ENCODE results near the gene RAD51B.
"Not testable (repeated sequence)": the region's sequence is repeated elsewhere in the genome, so short reads cannot be mapped to it uniquely, and the experiment has no call there.

RAD51B gene

GRCh38 chr14:68686205-68686465 lies 866.6 kb downstream of the RAD51B start:
- DNase-seq: no peak

- no peak for DNase-seq
Observed at GRCh38 chr14:68686724-68687123, 867.1 kb downstream of the RAD51B start.

DNA sequence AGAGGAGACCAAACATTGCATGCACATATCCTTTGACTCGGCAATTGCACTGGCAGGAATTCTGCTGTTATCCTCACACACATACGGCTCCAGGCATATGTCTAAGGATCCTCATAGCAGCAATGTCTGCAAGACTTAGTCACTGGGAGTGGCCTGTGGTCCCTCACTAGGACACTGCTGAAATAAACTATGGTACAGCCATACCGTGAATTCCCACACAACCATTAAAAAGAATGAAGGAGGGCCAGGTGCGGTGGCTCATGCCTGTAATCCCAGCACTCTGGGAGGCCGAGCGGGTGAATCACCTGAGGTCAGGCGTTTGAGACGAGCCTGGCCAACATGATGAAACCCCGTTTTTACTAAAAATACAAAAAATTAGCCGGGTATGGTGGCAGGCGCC lies 868.2 kb downstream of the RAD51B start:
- no peak for DNase-seq

GRCh38 chr14:68688872-68689371 lies 869.3 kb downstream of the RAD51B start:
- no peak for DNase-seq

- no peak for DNase-seq
Observed at GRCh38 chr14:68689511-68689910, 869.9 kb downstream of the RAD51B start.

DNA sequence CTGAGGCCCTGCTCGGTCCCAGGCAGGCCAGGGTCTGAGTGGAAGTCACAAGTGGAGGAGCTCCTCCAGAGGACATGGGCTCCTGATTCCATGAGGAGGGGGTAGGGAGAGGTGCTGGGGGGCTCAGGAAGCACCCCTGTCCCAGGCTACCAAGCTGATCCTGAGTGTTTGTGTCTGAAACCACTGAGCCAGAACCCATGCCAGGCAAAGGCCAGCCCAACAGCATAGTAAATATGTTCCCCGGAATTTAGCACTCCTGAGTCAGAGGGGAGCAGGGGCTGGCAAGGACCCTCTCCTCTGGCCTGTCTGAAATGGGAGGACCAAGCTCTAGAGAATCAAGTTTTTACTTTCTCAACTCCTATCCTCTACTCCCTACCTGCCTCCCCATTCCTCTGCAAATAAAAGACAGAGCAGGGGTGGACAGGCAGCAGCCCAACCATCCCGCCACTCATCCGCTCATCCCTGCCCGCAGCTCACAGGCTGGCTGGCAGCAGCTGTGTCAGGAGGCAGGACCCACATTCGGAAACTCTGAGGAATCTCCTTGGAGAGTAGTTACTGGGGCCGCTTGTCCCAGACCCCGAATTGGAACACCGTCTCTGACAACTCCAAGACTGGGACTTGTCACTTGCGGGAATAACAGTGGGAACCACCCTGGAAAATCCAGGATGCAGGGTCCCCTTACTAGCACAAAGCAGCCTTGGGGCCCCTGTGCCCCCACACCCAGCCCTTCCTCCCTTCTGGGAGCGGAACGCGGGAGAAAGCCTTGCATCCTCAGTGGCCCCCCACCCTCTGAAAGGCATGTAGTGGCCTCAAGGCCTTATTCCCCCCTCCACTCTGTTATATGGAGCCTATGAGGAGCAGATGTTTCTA lies 870.7 kb downstream of the RAD51B start:
- no peak for DNase-seq

DNA sequence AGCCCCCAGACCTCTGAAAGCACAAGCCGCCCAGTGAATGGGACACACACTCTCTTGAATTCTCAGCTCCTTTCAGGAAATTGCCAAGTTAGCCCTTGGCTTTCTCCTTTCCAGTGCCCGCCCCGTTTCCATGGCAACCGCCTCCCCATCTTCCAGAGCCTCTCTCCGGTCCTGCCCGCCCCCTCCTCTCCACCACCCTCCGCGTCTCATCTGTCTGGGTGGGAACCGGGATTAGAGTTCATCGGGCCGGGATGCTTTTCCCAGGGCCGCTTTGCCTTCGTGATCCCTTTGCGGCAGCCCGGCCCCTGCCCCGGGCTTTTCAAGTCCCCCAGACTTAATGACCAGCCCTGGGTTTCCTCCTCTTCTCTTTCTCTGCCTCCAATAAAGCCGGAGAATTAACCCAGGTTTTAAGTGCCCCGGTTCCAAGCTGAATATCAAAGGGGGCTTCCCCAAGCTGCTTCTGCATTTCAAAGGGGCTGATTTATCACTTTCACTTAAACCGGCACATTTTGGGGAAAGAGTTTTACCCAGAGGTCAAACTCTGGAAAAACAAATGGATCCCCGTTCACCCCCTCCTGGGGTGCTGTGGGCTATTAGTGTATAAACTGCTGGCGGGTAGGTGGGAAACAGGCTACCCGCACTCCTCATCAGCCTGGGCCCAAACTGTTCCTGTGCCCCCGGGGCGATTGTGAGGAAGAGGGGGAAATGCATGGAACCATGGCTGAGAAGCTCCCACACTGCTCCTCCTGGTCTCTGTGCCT lies 871.6 kb downstream of the RAD51B start:
- no peak for DNase-seq

- DNase-seq: no peak
Observed at GRCh38 chr14:68691792-68692118, 872.2 kb downstream of the RAD51B start.

DNA sequence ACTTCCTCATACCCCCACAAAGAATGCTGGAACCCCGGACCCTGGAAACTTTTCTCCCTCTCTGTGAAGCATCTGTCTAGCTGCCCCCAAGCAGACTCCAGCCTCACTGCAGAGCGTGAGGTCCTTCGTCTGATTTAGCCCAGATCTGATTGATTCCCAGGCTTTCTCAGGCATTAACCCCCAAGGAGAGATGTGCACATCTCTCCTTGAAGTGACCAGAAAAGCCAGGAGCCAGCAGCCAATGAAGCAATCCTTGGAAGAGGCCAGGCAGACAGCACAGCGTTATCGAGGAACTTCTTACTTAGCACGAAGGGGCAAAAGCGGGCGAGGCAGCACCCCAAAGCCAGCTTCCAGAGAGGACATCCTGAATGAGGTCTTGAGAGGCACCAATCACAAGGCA lies 872.6 kb downstream of the RAD51B start:
- no peak for DNase-seq

GRCh38 chr14:68692916-68693771 lies 873.6 kb downstream of the RAD51B start:
- DNase-seq: no peak

- no peak for DNase-seq
Observed at GRCh38 chr14:68693926-68694325, 874.3 kb downstream of the RAD51B start.

GRCh38 chr14:68694516-68695235 lies 875.1 kb downstream of the RAD51B start:
- DNase-seq: no peak

- peak; percentile 37 for DNase-seq
Observed at GRCh38 chr14:68695326-68695768, 875.8 kb downstream of the RAD51B start.

GRCh38 chr14:68695856-68696255 lies 876.3 kb downstream of the RAD51B start:
- DNase-seq: no peak

DNA sequence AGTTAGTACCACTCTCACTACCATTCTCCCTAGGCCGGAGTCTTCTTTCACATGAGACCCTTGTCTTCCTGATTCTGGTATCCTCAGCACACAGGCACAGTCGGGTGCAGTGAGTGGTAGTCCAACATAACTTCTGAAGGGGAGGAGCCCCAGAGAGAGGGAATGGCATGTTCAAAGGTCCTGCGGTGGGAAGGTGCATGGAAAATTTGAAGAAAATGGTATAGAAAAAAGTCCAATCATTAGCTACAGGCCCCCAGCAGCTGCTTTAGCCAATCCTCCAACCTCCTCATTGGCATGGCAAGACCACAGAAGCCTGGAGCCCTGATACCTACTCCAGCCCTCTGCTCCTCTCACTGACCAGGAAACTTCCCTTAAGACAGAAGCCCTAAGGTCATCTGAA lies 876.7 kb downstream of the RAD51B start:
- DNase-seq: no peak

- DNase-seq: no peak
Observed at GRCh38 chr14:68696721-68697495, 877.3 kb downstream of the RAD51B start.

DNA sequence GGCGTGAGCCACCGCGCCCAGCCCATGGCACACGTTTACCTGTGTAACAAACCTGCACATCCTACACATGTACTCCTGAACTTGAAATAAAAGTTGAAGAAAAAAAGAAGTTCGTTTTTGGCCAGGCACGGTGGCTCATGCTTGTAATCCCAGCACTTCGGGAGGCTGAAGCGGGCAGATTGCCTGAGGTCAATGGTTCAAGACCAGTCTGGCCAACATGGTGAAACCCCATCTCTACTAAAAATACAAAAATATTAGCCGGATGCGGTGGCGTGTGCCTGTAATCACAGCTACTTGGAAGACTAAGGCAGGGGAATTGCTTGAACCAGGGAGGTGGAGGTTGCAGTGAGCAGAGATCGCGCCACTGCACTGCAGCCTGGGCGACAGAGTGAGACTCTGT lies 879.2 kb downstream of the RAD51B start:
- DNase-seq: not testable (repeated sequence)

- DNase-seq: no peak
Observed at GRCh38 chr14:68701001-68701741, 881.6 kb downstream of the RAD51B start.

DNA sequence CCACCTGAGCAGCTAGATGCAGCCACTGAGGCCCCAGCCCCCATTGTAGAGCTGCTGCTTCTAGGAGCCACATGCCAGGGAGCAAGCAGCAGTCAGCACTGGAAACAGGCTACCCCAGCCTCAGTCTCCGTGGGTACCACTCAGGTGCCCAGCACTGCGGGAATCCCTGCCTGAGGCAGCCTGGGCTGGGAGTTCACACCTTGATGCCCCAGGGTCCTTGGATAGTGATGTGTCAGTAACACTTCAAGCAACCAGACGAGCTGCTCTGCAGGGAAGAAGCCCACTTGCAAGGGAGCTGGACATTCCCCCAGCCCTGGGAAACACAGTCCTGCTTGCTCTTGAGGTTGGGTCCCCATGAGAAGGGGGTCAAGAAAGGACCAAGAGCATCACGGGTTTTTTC lies 882.6 kb downstream of the RAD51B start:
- no peak for DNase-seq

GRCh38 chr14:68702578-68702977 lies 883.0 kb downstream of the RAD51B start:
- no peak for DNase-seq

- DNase-seq: no peak
Observed at GRCh38 chr14:68703093-68703492, 883.5 kb downstream of the RAD51B start.
